Measurements from ENCODE around the gene MBLAC1. TPM values are rescaled to one million over a fixed set of nuclear protein-coding genes. Genes with fewer than 3 reads are reported as not detected.

MBLAC1 gene
- total and polyA plus RNA-seq, 9 of the 15 experiments (the other 6 are each of a cell fraction or from before 2014, with no cell fraction given) = 0.03 to 3.1 (median 0.52) TPM

DNA sequence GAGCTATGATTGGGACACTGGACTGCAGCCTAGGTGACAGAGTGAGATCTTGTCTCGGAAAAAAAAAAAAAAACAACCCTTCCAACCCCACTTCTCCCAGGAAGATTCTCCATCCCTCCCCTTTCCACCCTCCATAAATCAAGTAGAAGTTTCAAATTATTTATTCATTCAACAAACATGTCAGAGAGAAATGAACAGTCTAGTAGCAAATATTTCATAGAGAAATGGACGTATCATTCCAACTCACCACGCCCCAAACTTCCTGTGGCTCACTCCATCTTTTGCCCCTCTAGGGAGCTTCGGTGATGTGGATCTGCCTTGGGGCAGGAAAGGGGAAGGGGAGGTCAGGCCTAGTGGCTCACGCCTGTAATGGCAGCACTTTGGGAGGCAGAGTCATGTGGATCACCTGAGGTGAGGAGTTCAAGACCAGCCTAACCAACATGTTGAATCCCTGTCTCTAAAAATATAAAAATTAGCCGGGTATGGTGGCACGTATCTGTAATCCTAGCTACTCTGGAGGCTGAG is 32.4 kb downstream of the MBLAC1 start (continued):
- TF ChIP-seq NFE2L1 (tag; IDR thresholded peaks at IDR 0.05; ENCODE audit: borderline replicate concordance, low read depth) (no peak), RFX1 (IDR thresholded peaks at IDR 0.05) (no peak), ZNF431 (CRISPR knock-in tag; IDR thresholded peaks at IDR 0.05) (0 out of 2 replicates have a peak, but pooled peaks have one; percentile 41), ZNF197 (CRISPR knock-in tag; IDR thresholded peaks at IDR 0.05; ENCODE audit: low read depth) (peak; percentile 37; the same call in 1 of the 2 replicates), GABPB2 (CRISPR knock-in tag; conservative IDR thresholded peaks at IDR 0.05) (no peak), IFI16 (CRISPR knock-in tag; IDR thresholded peaks at IDR 0.05) (no peak), DPF2 (IDR thresholded peaks at IDR 0.05) (peak; percentile 62), ZNF79 (CRISPR knock-in tag; IDR thresholded peaks at IDR 0.05; ENCODE audit: low read depth) (no peak), MEF2D (tag; conservative IDR thresholded peaks at IDR 0.05; ENCODE audit: low read depth) (0 out of 2 replicates have a peak, but pooled peaks have one; percentile 12), KDM5B (IDR thresholded peaks at IDR 0.05; ENCODE audit: insufficient replicate concordance, low read depth, low read length) (no peak), CTBP1 (IDR thresholded peaks at IDR 0.05; ENCODE audit: borderline replicate concordance) (no peak), FOXA1 (IDR thresholded peaks at IDR 0.05; ENCODE audit: borderline replicate concordance) (no peak), SMARCA5 (IDR thresholded peaks at IDR 0.05) (peak; percentile 85; the same call in 1 of the 2 replicates), ZNF124 (CRISPR knock-in tag; IDR thresholded peaks at IDR 0.05) (no peak), ZNF23 (CRISPR knock-in tag; IDR thresholded peaks at IDR 0.05) (no peak), MEF2A (IDR thresholded peaks at IDR 0.05; ENCODE audit: control insufficient read depth, low read depth, low read length) (no peak), GTF2E2 (tag; IDR thresholded peaks at IDR 0.05) (0 out of 2 replicates have a peak, but pooled peaks have one; percentile 9), FOXK2 (conservative IDR thresholded peaks at IDR 0.05 in 1 of 2, IDR thresholded peaks at IDR 0.05 in 1 of 2; ENCODE audit: low read depth in 2 of 2) (peak in 1 of 2 experiments; percentile 17; a peak in 2 of 4 replicates), SETDB1 (IDR thresholded peaks at IDR 0.05; ENCODE audit: low read length) (no peak)
- TF ChIP-seq, protein P1, sequence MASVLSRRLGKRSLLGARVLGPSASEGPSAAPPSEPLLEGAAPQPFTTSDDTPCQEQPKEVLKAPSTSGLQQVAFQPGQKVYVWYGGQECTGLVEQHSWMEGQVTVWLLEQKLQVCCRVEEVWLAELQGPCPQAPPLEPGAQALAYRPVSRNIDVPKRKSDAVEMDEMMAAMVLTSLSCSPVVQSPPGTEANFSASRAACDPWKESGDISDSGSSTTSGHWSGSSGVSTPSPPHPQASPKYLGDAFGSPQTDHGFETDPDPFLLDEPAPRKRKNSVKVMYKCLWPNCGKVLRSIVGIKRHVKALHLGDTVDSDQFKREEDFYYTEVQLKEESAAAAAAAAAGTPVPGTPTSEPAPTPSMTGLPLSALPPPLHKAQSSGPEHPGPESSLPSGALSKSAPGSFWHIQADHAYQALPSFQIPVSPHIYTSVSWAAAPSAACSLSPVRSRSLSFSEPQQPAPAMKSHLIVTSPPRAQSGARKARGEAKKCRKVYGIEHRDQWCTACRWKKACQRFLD (CRISPR knock-in tag; IDR thresholded peaks at IDR 0.05) = no peak
- TF ChIP-seq, protein P2, sequence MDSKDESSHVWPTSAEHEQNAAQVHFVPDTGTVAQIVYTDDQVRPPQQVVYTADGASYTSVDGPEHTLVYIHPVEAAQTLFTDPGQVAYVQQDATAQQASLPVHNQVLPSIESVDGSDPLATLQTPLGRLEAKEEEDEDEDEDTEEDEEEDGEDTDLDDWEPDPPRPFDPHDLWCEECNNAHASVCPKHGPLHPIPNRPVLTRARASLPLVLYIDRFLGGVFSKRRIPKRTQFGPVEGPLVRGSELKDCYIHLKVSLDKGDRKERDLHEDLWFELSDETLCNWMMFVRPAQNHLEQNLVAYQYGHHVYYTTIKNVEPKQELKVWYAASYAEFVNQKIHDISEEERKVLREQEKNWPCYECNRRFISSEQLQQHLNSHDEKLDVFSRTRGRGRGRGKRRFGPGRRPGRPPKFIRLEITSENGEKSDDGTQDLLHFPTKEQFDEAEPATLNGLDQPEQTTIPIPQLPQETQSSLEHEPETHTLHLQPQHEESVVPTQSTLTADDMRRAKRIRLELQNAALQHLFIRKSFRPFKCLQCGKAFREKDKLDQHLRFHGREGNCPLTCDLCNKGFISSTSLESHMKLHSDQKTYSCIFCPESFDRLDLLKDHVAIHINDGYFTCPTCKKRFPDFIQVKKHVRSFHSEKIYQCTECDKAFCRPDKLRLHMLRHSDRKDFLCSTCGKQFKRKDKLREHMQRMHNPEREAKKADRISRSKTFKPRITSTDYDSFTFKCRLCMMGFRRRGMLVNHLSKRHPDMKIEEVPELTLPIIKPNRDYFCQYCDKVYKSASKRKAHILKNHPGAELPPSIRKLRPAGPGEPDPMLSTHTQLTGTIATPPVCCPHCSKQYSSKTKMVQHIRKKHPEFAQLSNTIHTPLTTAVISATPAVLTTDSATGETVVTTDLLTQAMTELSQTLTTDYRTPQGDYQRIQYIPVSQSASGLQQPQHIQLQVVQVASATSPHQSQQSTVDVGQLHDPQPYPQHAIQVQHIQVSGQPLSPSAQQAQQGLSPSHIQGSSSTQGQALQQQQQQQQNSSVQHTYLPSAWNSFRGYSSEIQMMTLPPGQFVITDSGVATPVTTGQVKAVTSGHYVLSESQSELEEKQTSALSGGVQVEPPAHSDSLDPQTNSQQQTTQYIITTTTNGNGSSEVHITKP (IDR thresholded peaks at IDR 0.05; ENCODE audit: partially characterized antibody) = peak; percentile 41
- TF ChIP-seq, protein P3, sequence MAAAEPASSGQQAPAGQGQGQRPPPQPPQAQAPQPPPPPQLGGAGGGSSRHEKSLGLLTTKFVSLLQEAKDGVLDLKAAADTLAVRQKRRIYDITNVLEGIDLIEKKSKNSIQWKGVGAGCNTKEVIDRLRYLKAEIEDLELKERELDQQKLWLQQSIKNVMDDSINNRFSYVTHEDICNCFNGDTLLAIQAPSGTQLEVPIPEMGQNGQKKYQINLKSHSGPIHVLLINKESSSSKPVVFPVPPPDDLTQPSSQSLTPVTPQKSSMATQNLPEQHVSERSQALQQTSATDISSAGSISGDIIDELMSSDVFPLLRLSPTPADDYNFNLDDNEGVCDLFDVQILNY (CRISPR knock-in tag; IDR thresholded peaks at IDR 0.05) = no peak
- TF ChIP-seq, protein P4, sequence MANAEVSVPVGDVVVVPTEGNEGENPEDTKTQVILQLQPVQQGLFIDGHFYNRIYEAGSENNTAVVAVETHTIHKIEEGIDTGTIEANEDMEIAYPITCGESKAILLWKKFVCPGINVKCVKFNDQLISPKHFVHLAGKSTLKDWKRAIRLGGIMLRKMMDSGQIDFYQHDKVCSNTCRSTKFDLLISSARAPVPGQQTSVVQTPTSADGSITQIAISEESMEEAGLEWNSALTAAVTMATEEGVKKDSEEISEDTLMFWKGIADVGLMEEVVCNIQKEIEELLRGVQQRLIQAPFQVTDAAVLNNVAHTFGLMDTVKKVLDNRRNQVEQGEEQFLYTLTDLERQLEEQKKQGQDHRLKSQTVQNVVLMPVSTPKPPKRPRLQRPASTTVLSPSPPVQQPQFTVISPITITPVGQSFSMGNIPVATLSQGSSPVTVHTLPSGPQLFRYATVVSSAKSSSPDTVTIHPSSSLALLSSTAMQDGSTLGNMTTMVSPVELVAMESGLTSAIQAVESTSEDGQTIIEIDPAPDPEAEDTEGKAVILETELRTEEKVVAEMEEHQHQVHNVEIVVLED (CRISPR knock-in tag; IDR thresholded peaks at IDR 0.05) = no peak
